NCI-H1092 (cell line): ENCODE results near the gene MECR.
"Not testable (repeated sequence)": the region's sequence is repeated elsewhere in the genome, so short reads cannot be mapped to it uniquely, and the experiment has no call there.

ENCODE experiments used
- DNase-seq: peaks from one replicate; lab custom pipeline; 2025; lab: John Stamatoyannopoulos, UW

The MECR gene

DNA sequence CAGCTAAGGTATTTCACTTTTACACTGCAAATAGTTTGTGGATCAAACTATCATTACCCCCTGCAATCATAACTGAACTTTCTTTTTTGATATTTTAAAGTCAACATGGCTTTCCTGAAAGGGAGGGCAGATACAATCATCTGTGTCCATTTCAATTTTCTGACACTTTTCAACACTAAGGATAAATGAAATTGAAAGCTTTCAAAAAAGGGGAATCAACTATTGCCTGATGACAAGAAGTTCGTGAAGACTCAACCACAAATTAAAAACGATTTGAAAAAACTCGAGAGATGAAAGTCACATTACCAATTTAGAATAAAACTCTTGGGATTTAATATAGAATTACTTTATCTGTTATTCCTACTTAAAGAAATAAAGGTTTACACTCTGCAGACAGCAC lies 60.8 kb downstream of the MECR start:
- no peak for DNase-seq

DNA sequence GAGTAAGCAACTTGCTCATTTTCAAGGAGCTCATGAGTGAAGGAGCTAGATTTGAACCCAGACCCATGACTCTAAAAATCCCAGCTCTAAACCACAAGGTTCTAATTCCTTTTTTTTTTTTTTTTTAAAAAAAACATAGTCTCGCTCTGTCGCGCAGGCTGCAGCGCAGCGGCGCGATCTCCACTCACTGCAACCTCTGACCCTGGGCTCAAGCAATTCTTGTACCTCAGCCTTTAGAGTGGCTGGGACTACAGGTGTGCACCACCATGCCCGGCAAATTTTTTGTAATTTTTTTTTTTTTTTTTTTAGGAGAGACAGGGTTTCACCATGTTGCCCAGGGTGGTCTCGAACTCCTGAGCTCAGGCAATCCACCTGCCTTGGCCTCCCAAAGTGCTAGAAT lies 62.8 kb downstream of the MECR start:
- no peak for DNase-seq

DNA sequence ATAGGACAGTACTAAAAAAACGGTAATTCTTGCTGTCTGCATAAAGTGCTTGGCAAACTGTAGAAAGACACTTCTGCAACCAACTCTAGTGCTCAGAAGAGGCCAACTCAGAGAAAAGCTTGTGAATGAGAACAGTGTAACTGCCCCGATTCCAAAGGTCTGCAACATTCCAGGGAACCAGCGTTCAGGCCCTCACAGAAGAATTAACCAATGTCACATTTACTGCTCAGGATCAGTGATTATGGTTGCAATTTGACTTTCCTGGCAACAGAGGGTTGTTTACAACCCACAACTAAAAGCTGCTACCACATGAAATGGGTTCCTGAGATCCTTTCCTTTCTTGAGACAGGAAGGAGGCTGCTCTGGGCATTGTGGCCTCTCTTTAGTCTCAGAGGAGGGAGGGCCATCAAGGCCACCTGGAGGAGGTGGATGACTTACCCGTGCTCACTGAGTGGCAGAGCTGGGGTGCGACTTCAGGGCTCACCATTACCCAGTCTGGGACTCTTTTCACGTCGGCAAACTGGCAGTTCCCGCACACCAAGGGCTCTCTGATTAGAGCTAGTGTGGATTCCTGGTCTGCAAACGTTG lies 64.3 kb downstream of the MECR start:
- DNase-seq, result no peak

DNA sequence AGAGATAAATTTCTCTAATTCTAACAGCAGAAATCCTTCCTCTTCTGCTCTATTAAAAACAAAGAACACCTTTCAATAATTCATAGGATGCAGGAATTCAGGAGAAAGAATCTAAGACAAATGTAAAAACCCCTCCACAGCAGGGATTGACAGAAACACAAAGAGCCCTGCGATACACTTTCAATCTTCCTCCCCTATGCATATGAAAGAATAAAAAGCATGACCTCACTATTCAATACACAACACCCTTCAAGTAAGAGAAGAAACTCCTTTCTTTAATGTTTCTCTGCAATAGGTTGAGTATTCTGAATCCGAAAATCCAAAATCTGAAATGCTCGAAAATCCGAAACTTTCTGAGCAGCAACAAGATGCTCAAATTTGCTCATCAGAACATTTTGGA lies 66.1 kb downstream of the MECR start:
- no peak for DNase-seq

DNA sequence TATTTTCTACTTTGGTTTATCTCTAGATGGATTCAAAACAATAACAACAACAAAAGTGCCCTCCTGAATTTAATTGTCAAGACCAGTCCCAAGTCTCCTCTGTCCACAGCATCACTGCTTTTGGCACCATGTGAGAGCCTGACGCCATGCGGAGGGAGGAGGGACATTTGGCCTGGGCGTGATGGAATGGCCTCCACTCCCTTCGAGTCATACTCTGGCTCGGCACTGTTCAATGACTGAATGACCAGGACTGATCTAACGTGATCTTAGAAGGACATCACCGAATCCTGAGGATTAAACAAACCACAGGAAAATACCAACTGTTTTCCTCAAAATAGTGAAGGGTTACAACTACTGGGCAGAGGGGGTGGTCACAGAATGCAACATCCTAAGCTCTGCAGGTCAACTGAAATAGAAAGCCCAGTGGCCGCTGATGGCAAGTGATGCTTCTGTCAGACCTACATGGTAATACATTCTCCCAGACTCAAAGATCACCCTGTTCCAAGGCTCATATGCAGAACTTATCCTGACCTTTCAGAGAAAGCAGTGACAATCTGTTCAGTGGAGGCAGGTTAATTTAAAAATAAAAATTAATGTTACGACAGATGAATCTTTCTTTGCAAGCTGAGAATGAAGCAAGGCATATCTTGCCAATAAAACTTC lies 68.1 kb downstream of the MECR start:
- no peak for DNase-seq

DNA sequence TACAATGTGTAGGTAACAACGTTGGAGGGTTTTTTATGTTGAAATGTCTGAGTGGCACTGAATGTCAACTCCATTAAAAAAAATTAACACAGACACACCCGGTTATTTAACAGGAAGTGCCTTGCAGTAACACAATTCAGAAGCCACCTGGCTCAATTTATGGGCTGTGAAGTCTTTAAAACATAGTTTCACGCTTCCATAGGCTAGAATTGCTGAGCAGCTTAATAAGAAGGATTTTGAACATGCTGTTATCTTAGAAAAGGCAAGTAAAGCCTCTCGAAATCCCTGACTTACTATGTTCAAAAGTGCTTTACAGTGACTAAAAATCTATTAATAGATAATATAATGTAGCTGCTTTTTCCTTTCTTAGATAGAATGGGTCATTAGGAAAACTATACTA lies 68.7 kb downstream of the MECR start:
- no peak for DNase-seq

DNA sequence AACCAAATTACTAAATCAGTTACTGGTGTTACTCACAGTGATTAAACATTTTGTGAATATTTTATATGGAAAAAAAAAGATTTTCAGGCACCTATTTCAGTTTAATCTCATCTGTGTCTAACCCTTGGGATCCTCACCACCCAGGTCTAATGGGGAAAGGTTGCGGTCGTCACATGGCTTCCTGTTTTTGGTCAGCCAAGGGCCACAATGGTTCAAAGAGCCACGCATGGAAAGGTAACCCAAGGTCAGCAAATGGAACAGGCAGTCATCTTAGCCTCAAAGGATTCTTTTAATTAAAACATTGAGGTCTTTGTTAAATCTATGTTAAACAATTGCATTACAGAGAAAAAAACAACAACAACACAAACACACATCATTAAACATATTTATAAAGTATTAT lies 71.0 kb downstream of the MECR start:
- DNase-seq, result no peak

DNA sequence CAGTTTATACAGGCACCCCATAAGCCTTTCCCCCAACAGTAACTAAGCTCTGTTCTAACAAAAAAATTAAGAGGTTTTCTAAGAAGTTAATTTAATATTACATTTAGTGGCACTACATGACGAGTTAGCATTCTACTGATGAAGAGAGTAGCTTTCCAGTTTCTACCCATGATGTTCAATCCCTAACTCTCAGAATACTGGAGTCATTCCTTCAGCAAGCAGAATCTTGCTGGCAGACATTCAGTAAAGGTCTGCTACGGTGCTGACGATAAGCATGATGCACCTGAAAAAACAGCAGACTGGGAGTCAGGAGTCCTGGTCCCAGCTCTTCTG lies 73.5 kb downstream of the MECR start:
- DNase-seq, result no peak

DNA sequence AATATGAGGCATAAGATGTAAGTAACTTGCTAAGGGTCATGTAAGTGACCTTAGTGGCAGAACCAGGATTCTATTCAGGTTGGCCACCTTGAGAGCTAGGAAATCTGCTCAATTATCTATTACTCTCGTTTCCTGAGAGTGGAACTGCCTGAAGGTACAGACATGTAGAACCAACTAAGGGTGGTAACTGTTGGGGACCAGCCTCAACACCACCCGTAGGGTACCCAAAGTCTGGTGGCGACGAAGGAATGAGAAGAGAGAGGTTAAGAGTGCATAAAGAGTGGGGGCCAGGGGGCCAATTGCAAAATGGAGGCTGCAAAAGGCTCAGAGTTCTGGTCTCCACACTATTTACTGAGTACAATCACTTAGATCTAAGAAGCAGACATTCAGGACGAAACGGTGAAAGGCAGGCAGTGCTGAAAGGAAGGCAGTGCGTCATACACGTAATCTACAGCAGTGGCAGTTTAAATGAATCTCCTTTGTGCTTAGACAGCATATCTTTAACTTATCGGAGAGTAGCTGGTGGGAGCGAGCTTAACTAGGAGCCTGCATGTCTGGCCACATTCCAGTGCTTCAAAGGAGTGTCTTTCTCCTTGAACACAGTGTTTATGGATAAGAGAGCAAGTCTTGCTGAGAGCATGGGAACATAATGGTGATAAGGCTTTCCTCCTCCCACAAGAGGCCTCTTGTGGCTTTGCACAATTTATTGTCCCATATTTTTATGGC lies 74.0 kb downstream of the MECR start:
- DNase-seq, result no peak

DNA sequence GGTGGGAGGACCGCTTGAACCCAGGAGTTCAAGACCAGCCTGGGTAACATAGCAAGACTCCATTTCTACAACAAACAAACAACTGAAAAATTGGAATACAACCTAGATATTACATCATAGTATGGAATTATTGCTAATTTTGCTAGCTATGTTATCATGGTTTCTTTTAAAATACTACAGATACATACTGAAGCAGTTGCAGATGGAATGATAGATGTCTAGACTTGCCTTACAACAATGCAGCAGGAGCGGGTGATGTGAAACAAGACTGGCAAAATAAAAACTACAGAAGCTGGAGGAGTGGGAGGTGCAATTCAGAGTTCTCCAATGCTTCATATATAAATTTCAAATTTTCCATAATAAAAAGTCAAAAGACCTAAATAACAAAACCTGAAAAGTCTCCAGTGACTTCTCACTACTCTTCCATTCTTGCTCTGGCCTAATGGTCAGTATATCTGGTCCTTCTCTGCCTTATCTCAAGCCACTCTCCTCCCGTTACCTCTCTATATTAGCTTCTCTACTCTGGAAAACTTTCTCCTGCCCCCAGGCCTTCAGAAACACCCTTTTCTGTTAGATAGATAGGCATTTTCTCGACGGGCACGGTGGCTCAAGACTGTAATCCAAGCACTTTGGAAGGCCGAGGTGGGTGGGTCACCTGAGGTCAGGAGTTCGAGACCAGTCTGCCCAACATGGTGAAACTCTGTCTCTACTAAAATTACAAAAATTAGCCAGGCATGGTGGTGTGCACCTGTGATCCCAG lies 78.5 kb downstream of the MECR start:
- DNase-seq, result no peak

DNA sequence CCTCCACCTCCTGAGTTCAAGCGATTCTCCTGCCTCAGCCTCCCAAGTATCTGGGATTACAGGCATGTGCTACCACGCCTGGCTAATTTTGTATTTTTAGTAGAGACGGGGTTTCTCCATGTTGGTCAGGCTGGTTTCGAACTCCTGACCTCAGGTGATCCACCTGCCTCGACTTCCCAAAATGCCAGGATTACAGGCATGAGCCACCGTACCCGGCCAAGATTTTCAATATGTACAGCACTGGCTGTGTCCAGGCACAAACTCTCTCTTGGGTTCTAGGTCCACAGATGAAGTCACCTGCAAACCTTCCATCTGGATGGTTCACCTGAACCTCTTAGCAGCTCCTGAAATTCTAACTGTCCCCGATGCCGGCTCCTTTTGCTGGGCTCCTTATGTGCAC lies 80.4 kb downstream of the MECR start:
- DNase-seq, result not testable (repeated sequence)

DNA sequence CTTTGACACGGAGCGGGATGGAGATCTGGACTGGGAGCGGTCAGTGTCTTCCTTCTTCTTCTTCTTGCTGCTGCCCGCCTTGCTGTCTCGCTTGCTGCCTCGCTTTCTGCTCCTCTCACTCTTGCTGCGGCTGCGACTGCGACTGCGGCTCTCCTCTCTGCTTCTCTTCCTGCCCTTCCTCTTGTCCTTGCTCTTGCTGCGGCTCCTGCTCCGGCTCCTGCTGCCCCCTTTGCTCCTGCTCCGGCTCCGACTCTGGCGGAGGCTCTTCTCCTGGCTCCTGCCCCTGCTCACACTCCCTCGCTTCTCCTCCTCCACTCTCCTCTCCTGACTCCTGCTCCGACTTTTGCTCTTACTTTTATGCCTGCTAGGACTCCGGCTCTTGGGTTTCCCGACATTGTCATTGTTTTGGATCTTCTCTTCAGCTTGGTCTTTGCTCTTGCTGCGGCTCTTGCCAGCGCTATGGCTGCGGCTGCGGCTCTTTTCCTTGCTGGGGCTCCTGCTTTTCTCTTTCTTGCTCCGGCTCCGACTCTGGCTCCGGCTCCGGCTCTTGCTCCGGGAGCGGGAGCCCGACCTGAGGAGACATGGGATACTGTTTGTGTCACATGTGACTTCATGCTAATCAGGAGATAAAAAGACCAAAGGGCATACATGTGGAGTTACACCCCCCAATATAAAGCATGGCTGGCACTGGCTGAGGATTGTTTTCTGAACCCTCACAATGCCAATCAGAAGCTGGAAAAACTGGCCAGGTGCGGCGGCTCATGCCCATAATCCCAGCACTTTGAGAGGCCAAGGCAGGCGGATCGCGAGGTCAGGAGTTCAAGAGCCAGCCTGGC lies 81.9 kb downstream of the MECR start:
- no peak for DNase-seq

DNA sequence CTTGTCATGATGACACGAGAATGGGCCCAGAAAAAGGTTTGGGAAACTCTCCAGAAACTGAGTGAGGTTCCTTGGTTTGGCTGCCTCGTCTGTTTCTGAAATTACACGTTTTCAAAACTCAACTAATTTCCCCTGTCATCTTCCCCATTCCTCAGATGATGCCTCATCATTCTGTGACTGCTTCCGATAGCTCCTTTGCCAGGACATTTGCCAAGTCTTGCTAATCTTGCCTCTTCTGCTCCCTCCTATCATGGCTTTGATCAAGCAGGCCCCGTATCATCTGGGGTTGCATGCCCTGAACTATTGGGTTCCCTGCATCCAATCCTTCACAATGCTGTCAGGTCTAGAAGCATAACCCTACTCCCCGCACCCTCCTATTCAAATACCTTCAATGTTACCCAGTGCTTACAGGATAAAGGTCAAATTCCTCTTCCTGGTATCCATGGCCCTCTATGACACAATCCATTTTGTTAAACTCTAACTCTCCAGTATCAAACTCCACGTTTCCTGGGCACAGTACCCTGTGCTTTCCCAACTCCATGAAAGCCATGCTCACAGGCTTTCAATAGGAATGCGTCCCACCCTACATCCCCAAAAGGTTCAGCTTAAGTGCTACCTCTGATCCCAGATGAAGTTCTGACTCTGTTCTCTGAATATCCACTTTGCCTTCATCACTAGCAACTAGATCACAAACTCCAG lies 84.8 kb downstream of the MECR start:
- DNase-seq, result no peak

DNA sequence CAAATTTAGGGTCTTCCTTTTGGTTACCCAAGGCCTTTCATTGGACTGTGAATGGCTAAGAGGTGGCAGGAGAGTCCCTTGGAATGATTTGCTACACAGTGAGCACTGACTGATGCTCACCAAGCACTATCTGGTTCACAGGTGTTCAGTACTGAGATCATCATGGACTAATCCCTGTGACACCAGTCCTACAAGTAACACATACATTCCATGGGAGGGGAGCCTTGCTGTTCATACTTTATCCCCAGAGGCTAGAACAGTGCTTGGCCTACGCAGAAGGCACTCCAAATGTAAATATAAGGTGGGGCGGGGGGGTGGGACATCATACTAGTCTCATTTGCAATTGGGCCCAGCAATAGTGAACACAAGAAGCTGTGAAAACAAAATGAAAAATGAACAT lies 86.6 kb downstream of the MECR start:
- no peak for DNase-seq

DNA sequence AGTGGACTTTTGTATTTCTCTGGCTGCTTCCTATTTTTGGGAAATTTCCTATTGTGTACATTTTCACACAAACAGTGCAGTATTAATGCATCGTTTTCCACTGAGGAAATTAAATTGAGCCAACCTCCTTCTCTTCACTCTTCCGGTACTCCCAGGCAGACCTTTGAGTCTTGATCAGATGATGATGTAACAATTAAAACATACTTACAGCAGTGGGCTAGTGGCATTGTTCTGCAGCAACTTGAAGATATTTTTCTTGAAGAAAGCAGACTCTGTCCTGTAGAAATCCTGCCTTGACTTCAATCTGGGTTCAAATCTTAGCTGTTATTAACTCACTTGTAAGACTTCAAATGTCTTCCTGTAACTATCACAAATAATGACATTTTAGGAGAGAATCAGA lies 88.0 kb downstream of the MECR start:
- no peak for DNase-seq
